ENCODE measurements around the gene IGF2.
"Not testable (repeated sequence)": the region's sequence is repeated elsewhere in the genome, so short reads cannot be mapped to it uniquely, and the experiment has no call there.

The IGF2 gene

DNA sequence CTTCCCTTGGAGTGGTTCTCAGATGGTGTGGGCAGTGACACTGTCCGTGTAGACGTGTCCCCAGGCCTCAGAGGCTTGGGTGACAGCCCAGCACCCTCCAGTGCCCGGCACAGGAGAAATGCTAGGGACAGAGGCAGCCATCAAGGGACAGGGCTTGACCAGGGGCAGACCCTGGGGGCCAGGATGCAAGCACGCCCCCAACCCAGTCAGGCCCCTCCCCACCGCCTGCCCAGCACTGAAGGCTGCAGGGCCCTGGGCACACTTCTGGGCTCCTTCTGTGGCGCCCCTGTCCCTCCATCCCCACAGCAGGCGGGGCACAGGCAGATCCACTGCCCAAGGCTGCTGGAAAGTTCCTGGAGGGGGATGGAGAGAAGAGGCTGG lies 11.1 kb downstream of the IGF2 start:
- Histone ChIP-seq H3K4me3 (ENCODE audit: low read depth, low read length, poor library complexity, severe bottlenecking) (no peak overlapping the region), H3K9me3 (ENCODE audit: low read length) (no peaks in the 10 kb centered on the region), H4K20me1 (ENCODE audit: insufficient read depth, low read length) (no peaks in the 10 kb centered on the region), H3K9ac (ENCODE audit: low read length) (no peak overlapping the region), H3K9me2 (ENCODE audit: low read depth, low read length) (no peaks in the 10 kb centered on the region), H3K4me1 (ENCODE audit: insufficient read depth, low read length, severe bottlenecking) (no peaks in the 10 kb centered on the region), H3K79me2 (ENCODE audit: insufficient read depth, low read length) (no peaks in the 10 kb centered on the region), H3K4me2 (ENCODE audit: low read length) (no peak overlapping the region), H3K36me3 (ENCODE audit: insufficient read depth, low read length) (no peaks in the 10 kb centered on the region), H3K27ac (ENCODE audit: low read depth, low read length, poor library complexity, severe bottlenecking) (no peak overlapping the region), H2AFZ (ENCODE audit: low read length) (no peak overlapping the region), H3F3A (ENCODE audit: insufficient read depth, low read length) (no peaks in the 10 kb centered on the region), H3K27me3 (ENCODE audit: insufficient read depth, low read length) (no peaks in the 10 kb centered on the region)
- TF ChIP-seq, protein P1, sequence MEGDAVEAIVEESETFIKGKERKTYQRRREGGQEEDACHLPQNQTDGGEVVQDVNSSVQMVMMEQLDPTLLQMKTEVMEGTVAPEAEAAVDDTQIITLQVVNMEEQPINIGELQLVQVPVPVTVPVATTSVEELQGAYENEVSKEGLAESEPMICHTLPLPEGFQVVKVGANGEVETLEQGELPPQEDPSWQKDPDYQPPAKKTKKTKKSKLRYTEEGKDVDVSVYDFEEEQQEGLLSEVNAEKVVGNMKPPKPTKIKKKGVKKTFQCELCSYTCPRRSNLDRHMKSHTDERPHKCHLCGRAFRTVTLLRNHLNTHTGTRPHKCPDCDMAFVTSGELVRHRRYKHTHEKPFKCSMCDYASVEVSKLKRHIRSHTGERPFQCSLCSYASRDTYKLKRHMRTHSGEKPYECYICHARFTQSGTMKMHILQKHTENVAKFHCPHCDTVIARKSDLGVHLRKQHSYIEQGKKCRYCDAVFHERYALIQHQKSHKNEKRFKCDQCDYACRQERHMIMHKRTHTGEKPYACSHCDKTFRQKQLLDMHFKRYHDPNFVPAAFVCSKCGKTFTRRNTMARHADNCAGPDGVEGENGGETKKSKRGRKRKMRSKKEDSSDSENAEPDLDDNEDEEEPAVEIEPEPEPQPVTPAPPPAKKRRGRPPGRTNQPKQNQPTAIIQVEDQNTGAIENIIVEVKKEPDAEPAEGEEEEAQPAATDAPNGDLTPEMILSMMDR (IDR thresholded peaks at IDR 0.05; ENCODE audit: low read length), result no peak
- no peak for TF ChIP-seq EZH2 (IDR thresholded peaks at IDR 0.05; ENCODE audit: borderline replicate concordance, low read length)

DNA sequence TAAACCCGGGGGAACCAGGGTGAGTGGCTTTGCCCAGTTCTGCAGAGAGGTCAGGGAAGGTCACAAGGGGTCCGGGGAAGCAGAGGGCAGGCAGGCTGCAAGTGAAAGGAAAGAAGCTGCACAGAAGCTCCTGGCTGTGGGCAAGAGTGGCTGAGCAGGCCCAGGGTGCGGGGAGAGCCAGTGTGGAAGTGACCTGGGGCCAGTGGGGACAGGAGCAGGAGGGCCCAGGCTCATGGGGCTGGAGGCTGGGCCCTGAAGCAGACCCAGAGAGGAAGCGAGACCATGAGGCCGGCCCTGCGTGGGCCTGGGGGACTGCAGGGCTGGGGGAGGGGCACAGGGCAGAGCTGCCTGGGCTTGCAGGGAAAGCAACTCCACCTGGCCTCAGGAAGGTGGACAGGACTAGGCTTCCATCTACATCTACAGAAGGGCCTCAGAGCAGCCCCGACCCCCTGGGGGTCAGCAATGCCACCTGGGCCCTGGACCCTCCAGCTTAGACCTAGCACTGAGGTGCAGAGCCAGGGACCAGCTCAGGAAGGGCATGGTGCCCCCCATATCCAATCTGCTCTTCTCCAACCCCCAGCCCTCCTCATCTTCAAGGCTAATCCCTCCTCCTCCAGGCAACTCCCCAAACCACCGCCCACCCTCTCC lies 11.6 kb downstream of the IGF2 start:
- Histone ChIP-seq H3K9ac (ENCODE audit: low read length) (no peak overlapping the region), H3K4me2 (ENCODE audit: low read length) (no peak overlapping the region), H3K9me3 (ENCODE audit: low read length) (no peaks in the 10 kb centered on the region), H3K36me3 (ENCODE audit: insufficient read depth, low read length) (no peaks in the 10 kb centered on the region), H3K79me2 (ENCODE audit: insufficient read depth, low read length) (no peaks in the 10 kb centered on the region), H3K27ac (ENCODE audit: low read depth, low read length, poor library complexity, severe bottlenecking) (no peak overlapping the region), H2AFZ (ENCODE audit: low read length) (no peak overlapping the region), H3F3A (ENCODE audit: insufficient read depth, low read length) (no peaks in the 10 kb centered on the region), H3K27me3 (ENCODE audit: insufficient read depth, low read length) (no peaks in the 10 kb centered on the region), H3K9me2 (ENCODE audit: low read depth, low read length) (no peaks in the 10 kb centered on the region), H4K20me1 (ENCODE audit: insufficient read depth, low read length) (no peaks in the 10 kb centered on the region), H3K4me1 (ENCODE audit: insufficient read depth, low read length, severe bottlenecking) (no peaks in the 10 kb centered on the region), H3K4me3 (ENCODE audit: low read depth, low read length, poor library complexity, severe bottlenecking) (no peak overlapping the region)
- no peak for TF ChIP-seq EZH2 (IDR thresholded peaks at IDR 0.05; ENCODE audit: borderline replicate concordance, low read length)
- TF ChIP-seq, protein P1 (IDR thresholded peaks at IDR 0.05; ENCODE audit: low read length), result no peak

DNA sequence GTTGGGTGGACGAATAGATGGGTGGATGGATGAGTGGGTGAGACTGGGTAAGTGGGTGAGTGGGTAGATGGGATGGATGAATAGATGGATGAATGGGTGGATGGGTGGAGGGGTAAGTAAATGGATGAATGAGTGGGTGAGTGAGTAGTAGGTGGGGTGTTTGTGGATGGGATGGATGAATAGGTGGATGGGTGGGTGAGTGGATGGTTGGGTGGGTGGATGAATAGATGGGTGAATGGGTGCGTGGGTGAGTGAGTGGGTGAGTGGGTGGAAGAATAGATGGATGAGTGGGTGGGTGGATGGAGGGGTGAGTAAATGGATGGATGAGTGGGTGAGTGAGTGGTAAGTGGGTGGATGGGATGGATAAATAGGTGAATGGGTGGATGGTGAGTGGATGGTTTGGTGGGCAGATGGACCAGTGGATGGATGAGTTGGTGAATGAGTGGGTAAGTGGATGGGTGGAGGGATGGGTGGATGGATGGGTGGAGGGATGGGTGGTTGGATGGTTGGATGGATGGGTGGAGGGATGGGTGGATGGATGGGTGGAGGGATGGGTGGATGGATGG lies 12.6 kb downstream of the IGF2 start:
- no peak for TF ChIP-seq EZH2 (IDR thresholded peaks at IDR 0.05; ENCODE audit: borderline replicate concordance, low read length)
- TF ChIP-seq, protein P1 (IDR thresholded peaks at IDR 0.05; ENCODE audit: low read length), result no peak
- no peaks in the 10 kb centered on the region for H3K27me3 ChIP-seq (ENCODE audit: insufficient read depth, low read length)

DNA sequence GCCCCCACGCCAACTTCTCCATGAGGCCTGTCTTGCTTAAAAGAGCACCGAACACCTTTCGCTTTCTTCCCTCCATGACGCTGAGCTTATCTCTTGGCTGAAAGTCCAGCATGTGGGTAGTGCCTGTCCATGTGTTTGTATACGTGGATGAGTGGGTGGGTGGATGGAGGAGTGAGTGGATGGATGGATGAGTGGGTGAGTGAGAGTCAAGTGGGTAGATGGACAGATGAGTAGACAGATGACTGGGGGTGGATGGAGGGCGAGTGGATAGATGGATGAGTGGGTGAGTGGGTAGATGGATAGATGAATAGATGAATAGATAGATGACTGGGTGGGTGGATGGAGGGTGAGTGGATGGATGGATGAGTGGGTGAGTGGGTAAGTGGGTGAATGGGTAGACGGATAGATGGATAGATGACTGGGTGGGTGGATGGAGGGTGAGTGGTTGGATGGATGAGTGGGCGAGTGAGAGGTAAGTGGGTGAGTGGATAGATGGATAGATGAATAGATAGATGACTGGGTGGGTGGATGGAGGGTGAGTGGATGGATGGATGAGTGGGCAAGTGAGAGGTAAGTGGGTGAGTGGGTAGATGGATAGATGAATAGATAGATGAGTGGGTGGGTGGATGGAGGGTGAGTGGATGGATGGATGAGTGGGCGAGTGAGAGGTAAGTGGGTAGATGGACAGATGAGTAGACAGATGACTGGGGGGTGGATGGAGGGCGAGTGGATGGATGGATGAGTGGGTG lies 14.3 kb downstream of the IGF2 start:
- H3K9me3 ChIP-seq (ENCODE audit: low read length); H3K9me2 ChIP-seq (ENCODE audit: low read depth, low read length); H3K27ac ChIP-seq (ENCODE audit: low read depth, low read length, poor library complexity, severe bottlenecking); H3F3A ChIP-seq (ENCODE audit: insufficient read depth, low read length); H3K4me3 ChIP-seq (ENCODE audit: low read depth, low read length, poor library complexity, severe bottlenecking); H3K36me3 ChIP-seq (ENCODE audit: insufficient read depth, low read length); H3K27me3 ChIP-seq (ENCODE audit: insufficient read depth, low read length); H2AFZ ChIP-seq (ENCODE audit: low read length); H3K4me1 ChIP-seq (ENCODE audit: insufficient read depth, low read length, severe bottlenecking); H3K79me2 ChIP-seq (ENCODE audit: insufficient read depth, low read length); H3K9ac ChIP-seq (ENCODE audit: low read length); H3K4me2 ChIP-seq (ENCODE audit: low read length); H4K20me1 ChIP-seq (ENCODE audit: insufficient read depth, low read length): not testable (repeated sequence)

More for the DNA sequence above, 12.6 kb downstream of the IGF2 start:
- no peaks in the 10 kb centered on the region for H3K79me2 ChIP-seq (ENCODE audit: insufficient read depth, low read length)
- H3K4me1 ChIP-seq (ENCODE audit: insufficient read depth, low read length, severe bottlenecking), result no peaks in the 10 kb centered on the region
- no peaks in the 10 kb centered on the region for H3K9me3 ChIP-seq (ENCODE audit: low read length)
- H3K36me3 ChIP-seq (ENCODE audit: insufficient read depth, low read length), result no peaks in the 10 kb centered on the region
- H3F3A ChIP-seq (ENCODE audit: insufficient read depth, low read length), result no peaks in the 10 kb centered on the region
- no peak overlapping the region for H3K27ac ChIP-seq (ENCODE audit: low read depth, low read length, poor library complexity, severe bottlenecking)
- no peak overlapping the region for H3K4me2 ChIP-seq (ENCODE audit: low read length)
- no peak overlapping the region for H3K4me3 ChIP-seq (ENCODE audit: low read depth, low read length, poor library complexity, severe bottlenecking)
- no peak overlapping the region for H3K9ac ChIP-seq (ENCODE audit: low read length)
- no peak overlapping the region for H2AFZ ChIP-seq (ENCODE audit: low read length)
- no peaks in the 10 kb centered on the region for H3K9me2 ChIP-seq (ENCODE audit: low read depth, low read length)
- H4K20me1 ChIP-seq (ENCODE audit: insufficient read depth, low read length), result no peaks in the 10 kb centered on the region

Data from OCI-LY1 (cell line).